DND-41 (cell line): ENCODE measurements around the gene DUSP15.

ENCODE experiments used
- ATAC-seq: fragments of 200-7000 bp; cut with Tn5 transposase; 3 replicates; pipeline ENCODE4 v1.9.1; 2021; ENCODE audit warnings: low read depth; ENCODE audit not compliant: insufficient read depth
- DNase-seq: peaks from one replicate; pipeline ENCODE4 v3.0.0-alpha.2; 2020
- H2AFZ ChIP-seq: 2 replicates; pipeline ENCODE4 v1.6.0; 2012; ENCODE audit warnings: low read depth, low read length
- H3K27ac ChIP-seq: 2 replicates; pipeline ENCODE4 v1.5.1; 2012; ENCODE audit warnings: low read length, inconsistent platforms
- H3K27me3 ChIP-seq: fragments of 200-600 bp; sonication (generic); 2 replicates; pipeline ENCODE4 v1.6.0; 2012; ENCODE audit warnings: low read length, mild to moderate bottlenecking, inconsistent platforms; ENCODE audit not compliant: insufficient read depth, poor library complexity
- H3K36me3 ChIP-seq: 2 replicates; pipeline ENCODE4 v1.5.1; 2012; ENCODE audit warnings: low read length, inconsistent platforms; ENCODE audit not compliant: insufficient read depth
- H3K4me1 ChIP-seq: 2 replicates; pipeline ENCODE4 v1.5.1; 2012; ENCODE audit warnings: mild to moderate bottlenecking, low read length; ENCODE audit not compliant: insufficient read depth
- H3K4me2 ChIP-seq: 2 replicates; pipeline ENCODE4 v1.6.0; 2012; ENCODE audit warnings: mild to moderate bottlenecking, moderate library complexity, low read length, inconsistent platforms; ENCODE audit not compliant: insufficient read depth
- H3K4me3 ChIP-seq, 2 experiments: fragments of 200-600 bp in 1 of 2; shearing (Covaris generic) in 1 of 2; 2 replicates each; pipeline ENCODE4 v1.5.1; 2012 to 2016; ENCODE audit warnings: inconsistent platforms in 2 of 2, low read length in 2 of 2, mild to moderate bottlenecking in 2 of 2, low read depth in 1 of 2, moderate library complexity in 1 of 2
- H3K79me2 ChIP-seq: 2 replicates; pipeline ENCODE4 v1.6.0; 2012; ENCODE audit warnings: low read length, inconsistent platforms; ENCODE audit not compliant: insufficient read depth
- H3K9ac ChIP-seq: 2 replicates; pipeline ENCODE4 v1.6.0; 2012; ENCODE audit warnings: low read depth, mild to moderate bottlenecking, inconsistent platforms, low read length, moderate library complexity
- H3K9me3 ChIP-seq: 2 replicates; pipeline ENCODE4 v1.5.1; 2012; ENCODE audit warnings: low read length, moderate library complexity, mild to moderate bottlenecking, inconsistent platforms; ENCODE audit not compliant: insufficient read depth, severe bottlenecking
- H4K20me1 ChIP-seq: 2 replicates; pipeline ENCODE4 v1.6.0; 2012; ENCODE audit warnings: low read length; ENCODE audit not compliant: insufficient read depth
- EZH2 ChIP-seq: IDR thresholded peaks from 3 replicates; pipeline ENCODE4 v1.6.1; 2012; ENCODE audit warnings: borderline replicate concordance, low read depth, mild to moderate bottlenecking, moderate library complexity, low read length, inconsistent platforms; ENCODE audit not compliant: severe bottlenecking
- TF ChIP-seq, protein P1 (sequence below): IDR thresholded peaks from 2 replicates; pipeline ENCODE4 v1.5.1; 2012; ENCODE audit warnings: borderline replicate concordance, low read length, moderate library complexity, mild to moderate bottlenecking; ENCODE audit not compliant: poor library complexity, severe bottlenecking; ENCODE audit errors: extremely low read depth

The DUSP15 gene

GRCh38 chr20:31870726-31871617 lies 645 bp upstream of the DUSP15 start:
- ATAC-seq (no peak), DNase-seq (no peak)
- Histone ChIP-seq H4K20me1 (no peaks in the 10 kb centered on the region), H3K9ac (no peak overlapping the region), H2AFZ (no peak overlapping the region), H3K27me3 (no peaks in the 10 kb centered on the region), H3K4me2 (no peak overlapping the region), H3K4me3 (no peak overlapping the region), H3K79me2 (no peaks in the 10 kb centered on the region), H3K36me3 (no peaks in the 10 kb centered on the region), H3K9me3 (no peaks in the 10 kb centered on the region), H3K27ac (no peak overlapping the region), H3K4me1 (no peaks in the 10 kb centered on the region)
- TF ChIP-seq, protein P1, sequence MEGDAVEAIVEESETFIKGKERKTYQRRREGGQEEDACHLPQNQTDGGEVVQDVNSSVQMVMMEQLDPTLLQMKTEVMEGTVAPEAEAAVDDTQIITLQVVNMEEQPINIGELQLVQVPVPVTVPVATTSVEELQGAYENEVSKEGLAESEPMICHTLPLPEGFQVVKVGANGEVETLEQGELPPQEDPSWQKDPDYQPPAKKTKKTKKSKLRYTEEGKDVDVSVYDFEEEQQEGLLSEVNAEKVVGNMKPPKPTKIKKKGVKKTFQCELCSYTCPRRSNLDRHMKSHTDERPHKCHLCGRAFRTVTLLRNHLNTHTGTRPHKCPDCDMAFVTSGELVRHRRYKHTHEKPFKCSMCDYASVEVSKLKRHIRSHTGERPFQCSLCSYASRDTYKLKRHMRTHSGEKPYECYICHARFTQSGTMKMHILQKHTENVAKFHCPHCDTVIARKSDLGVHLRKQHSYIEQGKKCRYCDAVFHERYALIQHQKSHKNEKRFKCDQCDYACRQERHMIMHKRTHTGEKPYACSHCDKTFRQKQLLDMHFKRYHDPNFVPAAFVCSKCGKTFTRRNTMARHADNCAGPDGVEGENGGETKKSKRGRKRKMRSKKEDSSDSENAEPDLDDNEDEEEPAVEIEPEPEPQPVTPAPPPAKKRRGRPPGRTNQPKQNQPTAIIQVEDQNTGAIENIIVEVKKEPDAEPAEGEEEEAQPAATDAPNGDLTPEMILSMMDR = no peak
- no peak for TF ChIP-seq EZH2

GRCh38 chr20:31869673-31869941 lies 720 bp downstream of the DUSP15 start:
- Histone ChIP-seq H2AFZ (no peak overlapping the region), H3K27ac (no peak overlapping the region), H3K79me2 (no peaks in the 10 kb centered on the region), H3K4me3 (no peak overlapping the region), H3K9me3 (no peaks in the 10 kb centered on the region), H3K4me2 (no peak overlapping the region), H3K27me3 (no peaks in the 10 kb centered on the region), H4K20me1 (no peaks in the 10 kb centered on the region), H3K36me3 (no peaks in the 10 kb centered on the region), H3K4me1 (no peaks in the 10 kb centered on the region), H3K9ac (no peak overlapping the region)
- ATAC-seq (no peak), DNase-seq (no peak)
- TF ChIP-seq EZH2 = no peak
- TF ChIP-seq, protein P1 = no peak

DNA sequence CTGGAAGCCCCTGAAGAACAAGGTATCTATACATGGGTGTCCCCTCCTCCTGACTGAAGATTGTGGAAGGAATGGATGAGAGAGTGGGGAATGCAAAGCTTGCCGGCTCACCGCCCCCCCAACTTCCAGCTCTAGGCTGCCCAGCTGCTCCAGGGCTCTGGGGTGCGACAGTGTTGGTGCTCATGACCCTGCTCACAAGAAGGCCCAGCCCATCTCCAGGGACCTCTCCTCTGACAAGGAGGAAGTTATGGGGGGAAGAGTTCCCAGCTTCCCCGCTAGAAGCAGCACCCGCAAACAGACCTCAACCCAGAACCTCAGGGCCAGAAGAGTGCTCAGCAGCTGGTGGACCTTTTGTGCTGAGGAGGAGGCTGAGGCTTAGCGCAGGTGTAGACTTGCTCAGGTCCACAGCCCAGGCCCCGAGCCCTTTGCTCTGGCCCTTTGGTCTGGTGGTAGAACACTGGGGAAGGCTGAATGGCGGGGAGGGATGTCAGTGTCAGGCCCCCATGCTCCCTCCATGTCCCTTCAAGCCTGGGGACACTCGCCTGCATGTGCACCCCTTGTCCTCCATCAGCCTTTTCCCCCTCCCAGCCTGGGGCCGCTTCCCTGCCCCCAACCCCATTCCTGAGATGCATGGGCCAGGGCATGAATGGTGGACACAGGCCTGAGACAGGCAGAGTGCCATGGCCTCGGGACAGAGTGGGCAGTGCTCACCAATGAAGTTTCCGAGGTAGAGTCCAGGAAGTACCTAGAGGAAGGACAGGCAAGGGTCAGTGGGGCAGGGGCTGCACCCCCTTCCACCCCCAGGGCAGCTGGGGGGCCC lies 1.3 kb downstream of the DUSP15 start:
- H2AFZ ChIP-seq = no peak overlapping the region
- H3K36me3 ChIP-seq = no peaks in the 10 kb centered on the region
- H3K79me2 ChIP-seq = no peaks in the 10 kb centered on the region
- ATAC-seq (no peak), DNase-seq (no peak)
- H3K9me3 ChIP-seq = no peaks in the 10 kb centered on the region
- no peak overlapping the region for H3K4me3 ChIP-seq
- H3K27ac ChIP-seq = no peak overlapping the region
- H3K4me2 ChIP-seq = no peak overlapping the region
- H3K4me1 ChIP-seq = no peaks in the 10 kb centered on the region
- TF ChIP-seq EZH2 = no peak
- TF ChIP-seq, protein P1 = no peak
- H3K27me3 ChIP-seq = no peaks in the 10 kb centered on the region
- no peak overlapping the region for H3K9ac ChIP-seq
- H4K20me1 ChIP-seq = no peaks in the 10 kb centered on the region
